ENCODE measurements around the gene NKX1-2.
"Not testable (repeated sequence)": the region's sequence is repeated elsewhere in the genome, so short reads cannot be mapped to it uniquely, and the experiment has no call there.

The NKX1-2 gene

GRCh38 chr10:124448696-124449169, 1.1 kb downstream of the NKX1-2 start:
- DNase-seq (ENCODE audit: low read depth): no peak
- H3K4me3 ChIP-seq (ENCODE audit: control insufficient read depth, low read depth, low read length): no peak overlapping the region
- no peak for TF ChIP-seq CTCF (conservative IDR thresholded peaks at IDR 0.05; ENCODE audit: control insufficient read depth, insufficient read depth, low read depth, low read length)

- H3K4me3 ChIP-seq (ENCODE audit: control insufficient read depth, low read depth, low read length): no peak overlapping the region
- no peak for DNase-seq (ENCODE audit: low read depth)
- TF ChIP-seq CTCF (conservative IDR thresholded peaks at IDR 0.05; ENCODE audit: control insufficient read depth, insufficient read depth, low read depth, low read length): no peak
Observed at GRCh38 chr10:124447751-124448466, 1.9 kb downstream of the NKX1-2 start.

- no peak for DNase-seq (ENCODE audit: low read depth)
- no peak for TF ChIP-seq CTCF (conservative IDR thresholded peaks at IDR 0.05; ENCODE audit: control insufficient read depth, insufficient read depth, low read depth, low read length)
- H3K4me3 ChIP-seq (ENCODE audit: control insufficient read depth, low read depth, low read length): no peak overlapping the region
Observed at GRCh38 chr10:124446830-124447750, 2.7 kb downstream of the NKX1-2 start.

- not testable (repeated sequence) for DNase-seq (ENCODE audit: low read depth); H3K4me3 ChIP-seq (ENCODE audit: control insufficient read depth, low read depth, low read length)
Observed at GRCh38 chr10:124441694-124442093, 8.1 kb downstream of the NKX1-2 start.

- TF ChIP-seq CTCF (conservative IDR thresholded peaks at IDR 0.05; ENCODE audit: control insufficient read depth, insufficient read depth, low read depth, low read length): no peak
- no peak overlapping the region for H3K4me3 ChIP-seq (ENCODE audit: control insufficient read depth, low read depth, low read length)
- no peak for DNase-seq (ENCODE audit: low read depth)
Observed at GRCh38 chr10:124436191-124436638, 13.6 kb downstream of the NKX1-2 start.

GRCh38 chr10:124435683-124436082, 14.2 kb downstream of the NKX1-2 start:
- H3K4me3 ChIP-seq (ENCODE audit: control insufficient read depth, low read depth, low read length); DNase-seq (ENCODE audit: low read depth): not testable (repeated sequence)

GRCh38 chr10:124433461-124433860, 16.4 kb downstream of the NKX1-2 start:
- H3K4me3 ChIP-seq (ENCODE audit: control insufficient read depth, low read depth, low read length): no peak overlapping the region
- DNase-seq (ENCODE audit: low read depth): no peak
- no peak for TF ChIP-seq CTCF (conservative IDR thresholded peaks at IDR 0.05; ENCODE audit: control insufficient read depth, insufficient read depth, low read depth, low read length)

All from fibroblast of mammary gland (primary cell).